Muscle layer of duodenum (tissue), 2 donors: ENCODE measurements around the gene NUP155.
"Not testable (repeated sequence)": the region's sequence is repeated elsewhere in the genome, so short reads cannot be mapped to it uniquely, and the experiment has no call there.

ENCODE experiments used
- H3K27ac ChIP-seq: one replicate; pipeline ENCODE4 v1.7.0; 2013; ENCODE audit warnings: mild to moderate bottlenecking, low read length
- H3K27me3 ChIP-seq: one replicate; pipeline ENCODE4 v1.7.0; 2013; ENCODE audit warnings: low read depth, mild to moderate bottlenecking, control low read depth, low read length
- H3K36me3 ChIP-seq, 2 donors: one replicate each; pipeline ENCODE4 v1.7.0; 2013; ENCODE audit warnings: low read length in 2 of 2, control low read depth in 1 of 2, mild to moderate bottlenecking in 1 of 2; ENCODE audit not compliant: insufficient read depth in 2 of 2, control insufficient read depth in 1 of 2
- H3K4me1 ChIP-seq, 2 donors: one replicate each; pipeline ENCODE4 v1.7.0; 2013; ENCODE audit warnings: low read length in 2 of 2, mild to moderate bottlenecking in 2 of 2, control low read depth in 1 of 2, moderate library complexity in 1 of 2; ENCODE audit not compliant: insufficient read depth in 2 of 2, control insufficient read depth in 1 of 2
- H3K4me3 ChIP-seq, 2 donors: one replicate each; pipeline ENCODE4 v1.7.0; 2013; ENCODE audit warnings: low read length in 2 of 2, low read depth in 1 of 2, mild to moderate bottlenecking in 1 of 2
- H3K9me3 ChIP-seq, 2 donors: one replicate each; pipeline ENCODE4 v1.7.0; 2013; ENCODE audit warnings: low read length in 2 of 2, control low read depth in 1 of 2, mild to moderate bottlenecking in 1 of 2; ENCODE audit not compliant: control insufficient read depth in 1 of 2
- donor health status: healthy.

Gene NUP155

DNA sequence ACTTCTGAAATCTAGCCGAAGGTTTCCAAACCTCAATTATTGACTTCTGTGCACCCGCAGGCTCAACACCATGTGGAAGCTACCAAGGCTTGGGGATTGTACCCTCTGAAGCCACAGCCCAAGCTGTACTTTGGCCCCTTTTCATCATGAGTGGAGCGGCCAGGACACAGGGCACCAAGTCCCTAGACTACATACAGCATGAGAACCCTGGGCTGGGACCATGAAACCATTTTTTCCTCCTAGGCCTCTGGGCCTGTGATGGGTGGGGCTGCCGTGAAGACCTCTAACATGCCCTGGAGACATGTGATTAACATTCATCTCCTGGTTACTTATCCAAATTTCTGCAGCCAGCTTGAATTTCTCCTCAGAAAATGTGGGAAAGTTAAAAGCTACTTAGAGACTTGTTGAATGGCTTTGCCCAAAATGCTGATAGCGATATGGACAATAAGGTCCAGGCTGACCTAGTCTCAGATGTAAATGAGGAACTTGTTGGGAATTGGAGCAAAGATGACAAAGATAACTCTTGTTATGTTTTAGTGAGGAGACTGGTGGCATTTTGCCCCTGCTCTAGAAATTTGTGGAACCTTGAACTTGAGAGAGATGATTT, 87.6 kb downstream of the NUP155 start:
- Histone ChIP-seq H3K9me3 (no peaks in the 10 kb centered on the region), H3K4me1 (no peaks in the 10 kb centered on the region), H3K36me3 (no peaks in the 10 kb centered on the region), H3K4me3 (no peak overlapping the region), H3K27ac (no peak overlapping the region), H3K27me3 (no peaks in the 10 kb centered on the region)

DNA sequence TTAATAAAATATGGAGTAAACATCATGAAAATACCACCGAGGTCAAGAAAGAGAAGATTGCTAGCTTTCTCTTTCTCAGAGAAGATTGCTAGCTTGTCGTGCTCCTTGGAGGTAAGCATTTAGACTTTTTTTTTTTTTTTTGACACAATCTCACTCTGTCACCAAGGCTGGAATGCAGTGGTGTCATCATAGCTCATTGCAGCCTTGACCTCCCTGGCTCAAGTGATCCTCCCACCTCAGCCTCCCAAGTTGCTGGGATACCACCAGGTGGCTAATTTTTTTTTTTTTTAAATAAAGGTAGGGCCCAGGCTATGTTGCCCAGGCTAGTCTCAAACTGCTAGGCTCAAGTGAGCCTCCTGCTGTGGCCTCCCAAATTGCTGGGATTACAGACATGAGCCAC, 95.4 kb downstream of the NUP155 start:
- no peaks in the 10 kb centered on the region for H3K36me3 ChIP-seq
- H3K9me3 ChIP-seq, result peaks cover 0 to 4% of the 10 kb centered on the region in 2 donors
- no peak overlapping the region for H3K27ac ChIP-seq
- no peaks in the 10 kb centered on the region for H3K27me3 ChIP-seq
- no peaks in the 10 kb centered on the region for H3K4me1 ChIP-seq
- no peak overlapping the region for H3K4me3 ChIP-seq

GRCh38 chr5:37272511-37272910, 98.4 kb downstream of the NUP155 start:
- Histone ChIP-seq H3K27me3 (no peaks in the 10 kb centered on the region), H3K36me3 (no peaks in the 10 kb centered on the region), H3K9me3 (peaks cover 0 to 8% of the 10 kb centered on the region in 2 donors), H3K4me3 (no peak overlapping the region), H3K27ac (no peak overlapping the region), H3K4me1 (no peaks in the 10 kb centered on the region)

DNA sequence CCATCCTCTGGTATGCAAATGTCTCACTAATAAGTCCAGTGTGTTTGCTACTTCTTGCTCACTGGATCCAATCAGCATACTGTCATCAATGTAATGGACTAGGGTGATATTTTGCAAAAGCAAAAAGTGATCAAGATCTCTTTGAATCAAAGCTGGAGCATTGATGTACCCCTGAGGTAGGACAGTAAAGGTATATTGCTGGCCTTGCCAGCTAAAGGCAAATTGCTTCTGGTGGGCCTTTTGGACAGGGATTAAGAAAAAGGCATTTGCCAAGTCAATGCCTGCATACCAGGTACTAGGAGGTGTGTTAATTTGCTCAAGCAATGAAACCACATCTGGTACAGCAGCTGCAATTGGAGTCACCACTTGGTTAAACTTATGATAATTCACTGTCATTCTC, 102.8 kb downstream of the NUP155 start:
- not testable (repeated sequence) for H3K4me1 ChIP-seq, H3K27ac ChIP-seq, H3K4me3 ChIP-seq, H3K36me3 ChIP-seq, H3K27me3 ChIP-seq, H3K9me3 ChIP-seq

DNA sequence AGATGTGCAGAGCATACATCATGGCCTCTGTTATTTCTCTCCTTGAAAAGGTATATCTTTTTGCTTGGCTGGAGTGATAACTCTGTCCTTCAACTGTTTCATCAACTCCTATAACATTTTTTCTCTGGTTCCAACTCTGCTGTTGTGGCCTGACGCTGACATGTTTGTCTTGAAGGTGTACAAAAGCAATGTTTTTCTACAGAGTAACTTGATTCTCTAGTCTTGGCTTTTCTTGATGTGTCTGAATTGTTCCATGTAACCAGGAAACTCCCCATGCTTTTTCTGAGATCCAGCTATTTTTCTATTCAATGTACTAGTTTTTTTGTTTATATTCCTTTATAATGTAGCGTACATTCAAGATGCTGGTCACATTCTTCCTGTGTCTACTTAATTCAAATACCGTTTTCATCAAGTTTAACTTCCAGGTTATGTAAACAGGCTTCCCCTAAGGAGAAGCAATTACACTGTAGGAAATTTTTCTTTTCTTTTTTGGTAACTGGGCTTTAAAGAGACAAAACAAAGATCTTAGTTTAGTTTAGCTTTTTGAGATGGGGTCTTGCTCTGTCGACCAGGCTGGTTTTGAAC, 115.0 kb downstream of the NUP155 start:
- Histone ChIP-seq H3K4me3 (no peak overlapping the region), H3K27ac (no peak overlapping the region), H3K4me1 (no peaks in the 10 kb centered on the region)

DNA sequence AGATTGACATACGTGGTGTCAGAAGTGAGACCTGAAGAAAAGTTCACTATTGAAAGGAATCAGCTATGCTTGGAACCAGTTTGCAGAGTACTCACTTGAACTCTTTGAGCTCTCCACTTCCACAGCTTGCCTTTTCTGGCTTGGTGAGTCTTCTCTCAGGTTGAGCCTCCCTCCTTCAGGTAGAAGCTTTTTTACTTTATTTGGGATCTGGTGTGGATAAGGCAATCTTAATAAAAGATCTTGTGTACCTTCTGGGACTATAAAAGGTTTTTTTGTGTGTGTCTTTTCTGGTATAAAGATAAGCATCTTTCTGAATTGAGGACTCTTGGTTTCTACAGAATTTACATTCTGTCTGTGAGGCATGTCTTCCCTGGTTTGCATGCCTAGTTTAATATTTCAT, 116.3 kb downstream of the NUP155 start:
- H3K4me1 ChIP-seq, result peaks cover 0 to 5% of the 10 kb centered on the region in 2 donors
- H3K4me3 ChIP-seq, result no peak overlapping the region

More for the DNA sequence above, 115.0 kb downstream of the NUP155 start:
- Histone ChIP-seq H3K27me3 (no peaks in the 10 kb centered on the region), H3K9me3 (peaks cover 0 to 5% of the 10 kb centered on the region in 2 donors), H3K36me3 (no peaks in the 10 kb centered on the region)

GRCh38 chr5:37251665-37252064, 119.2 kb downstream of the NUP155 start:
- H3K27ac ChIP-seq, result no peak overlapping the region
- H3K27me3 ChIP-seq, result no peaks in the 10 kb centered on the region
- peaks cover 0 to 16% of the 10 kb centered on the region in 2 donors for H3K4me1 ChIP-seq
- no peak overlapping the region for H3K4me3 ChIP-seq
- no peaks in the 10 kb centered on the region for H3K36me3 ChIP-seq
- H3K9me3 ChIP-seq, result peaks cover 0 to 3% of the 10 kb centered on the region in 2 donors

More for the DNA sequence above, 116.3 kb downstream of the NUP155 start:
- no peaks in the 10 kb centered on the region for H3K27me3 ChIP-seq
- H3K27ac ChIP-seq, result no peak overlapping the region
- H3K9me3 ChIP-seq, result peaks cover 0 to 5% of the 10 kb centered on the region in 2 donors
- no peaks in the 10 kb centered on the region for H3K36me3 ChIP-seq

DNA sequence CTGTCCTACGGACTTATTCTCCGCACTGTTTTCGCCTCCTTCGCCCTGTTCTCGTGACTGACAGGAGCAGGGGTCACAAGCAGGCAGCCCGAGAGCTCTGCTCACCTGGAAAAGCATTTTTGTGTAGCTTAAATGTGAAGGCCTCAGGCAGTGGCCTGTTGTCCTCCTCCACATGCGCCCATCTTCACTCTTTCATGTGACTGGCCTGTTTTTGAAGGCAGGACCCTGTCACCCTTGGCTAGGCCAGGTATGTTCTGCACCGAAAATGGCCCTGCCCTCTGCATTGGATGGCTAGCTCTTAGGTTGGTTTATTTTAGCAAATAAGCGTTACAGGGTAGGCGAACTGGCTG, 121.1 kb downstream of the NUP155 start:
- Histone ChIP-seq H3K27me3 (no peaks in the 10 kb centered on the region), H3K9me3 (peaks cover 0 to 3% of the 10 kb centered on the region in 2 donors), H3K4me1 (peaks cover 0 to 16% of the 10 kb centered on the region in 2 donors), H3K36me3 (peaks cover 0 to 3% of the 10 kb centered on the region in 2 donors), H3K27ac (no peak overlapping the region), H3K4me3 (peak overlapping the region; percentile 77 to 89)

GRCh38 chr5:37248970-37249814, 121.7 kb downstream of the NUP155 start, which contains the start of gene CPLANE1:
Gene CPLANE1, minus strand, starts transcription at chr5:37249376. Its CDS starts 1,678 bp downstream, at chr5:37247698.
- H3K36me3 ChIP-seq, result peaks cover 2 to 3% of the 10 kb centered on the region in 2 donors
- no peaks in the 10 kb centered on the region for H3K27me3 ChIP-seq
- H3K9me3 ChIP-seq, result peaks cover 0 to 3% of the 10 kb centered on the region in 2 donors
- H3K4me3 ChIP-seq, result peak within 1 kb of the TSS; percentile 77 to 89
- H3K4me1 ChIP-seq, result peaks cover 0 to 16% of the 10 kb centered on the region in 2 donors
- H3K27ac ChIP-seq, result peak within 1 kb of the TSS; percentile 29

GRCh38 chr5:37248421-37248969, 122.4 kb downstream of the NUP155 start:
- peak overlapping the region; percentile 77 to 89 for H3K4me3 ChIP-seq
- H3K27ac ChIP-seq, result peak overlapping the region; percentile 29
- H3K4me1 ChIP-seq, result peaks cover 0 to 16% of the 10 kb centered on the region in 2 donors

GRCh38 chr5:37247496-37247895, 123.4 kb downstream of the NUP155 start:
- H3K4me1 ChIP-seq, result peaks cover 0 to 16% of the 10 kb centered on the region in 2 donors
- H3K27ac ChIP-seq, result no peak overlapping the region
- H3K4me3 ChIP-seq, result peak overlapping the region in 1 of 2 donors; percentile 89
- H3K9me3 ChIP-seq, result no peaks in the 10 kb centered on the region
- H3K36me3 ChIP-seq, result peaks cover 3% of the 10 kb centered on the region in 2 donors
- no peaks in the 10 kb centered on the region for H3K27me3 ChIP-seq

More at GRCh38 chr5:37248421-37248969, 122.4 kb downstream of the NUP155 start:
- H3K9me3 ChIP-seq, result no peaks in the 10 kb centered on the region
- H3K36me3 ChIP-seq, result peaks cover 3% of the 10 kb centered on the region in 2 donors
- no peaks in the 10 kb centered on the region for H3K27me3 ChIP-seq
